ENCODE results near the gene FKTN.

FKTN gene

DNA sequence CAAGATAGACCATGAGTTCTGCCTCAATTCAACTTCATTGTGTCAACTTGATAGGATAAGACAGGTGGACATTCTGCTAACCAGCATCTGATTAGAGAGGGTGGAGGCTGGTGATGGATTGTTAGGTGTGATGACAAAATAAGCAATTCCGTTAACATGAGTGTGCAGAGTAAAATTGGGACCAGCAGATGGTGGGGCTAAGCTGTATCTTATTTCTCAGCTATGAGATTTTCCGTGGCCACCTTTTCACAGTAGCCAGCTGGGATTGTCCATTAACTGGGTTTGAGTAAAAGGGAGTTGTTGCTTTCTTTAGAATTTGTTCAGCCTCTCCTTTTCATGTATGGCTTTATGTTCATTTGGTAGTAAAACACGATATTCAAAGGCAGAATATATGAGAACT is 75.5 kb downstream of the FKTN start:
- no peak for DNase-seq

DNA sequence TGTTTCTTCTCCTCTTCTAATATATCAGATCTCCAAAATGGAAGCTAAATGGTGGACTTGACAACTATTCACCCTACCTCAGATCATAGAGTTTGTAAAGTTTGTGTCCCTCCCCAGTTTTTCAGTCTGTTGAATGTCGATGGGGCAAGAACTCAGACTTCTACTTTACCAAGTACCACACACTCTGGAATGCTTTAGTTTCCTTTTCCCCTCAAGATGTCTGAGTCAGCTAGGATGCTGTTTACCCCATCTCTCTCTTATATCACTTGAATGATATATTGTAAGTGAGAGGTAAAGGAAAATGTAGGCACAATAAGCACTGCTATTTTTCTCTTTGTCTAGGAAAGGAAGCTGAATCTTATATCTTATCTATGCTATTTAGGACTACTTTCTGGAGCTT is 78.4 kb downstream of the FKTN start:
- DNase-seq = no peak

- DNase-seq = no peak
Observed at GRCh38 chr9:105637787-105638395, 80.0 kb downstream of the FKTN start.

DNA sequence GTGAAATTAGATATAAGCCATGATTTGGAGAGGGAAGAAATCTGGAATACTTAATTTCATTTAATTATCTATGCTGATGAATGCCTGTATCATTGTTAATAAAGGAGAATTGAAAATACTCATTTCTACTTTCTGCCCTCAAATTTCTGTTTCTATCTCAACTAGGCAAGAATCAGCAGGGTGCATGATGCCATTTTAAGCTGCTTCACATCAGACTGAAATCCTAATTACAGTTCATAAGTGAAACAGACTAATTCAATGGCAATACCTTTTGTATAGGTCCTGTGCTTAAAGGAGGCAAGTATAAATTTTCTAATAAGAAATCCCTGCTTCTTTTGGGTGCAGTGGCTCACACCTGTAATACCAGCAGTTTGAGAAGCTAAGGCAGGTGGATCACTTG is 82.0 kb downstream of the FKTN start:
- no peak for DNase-seq

- DNase-seq = no peak
Observed at GRCh38 chr9:105643795-105644194, 85.9 kb downstream of the FKTN start.

DNA sequence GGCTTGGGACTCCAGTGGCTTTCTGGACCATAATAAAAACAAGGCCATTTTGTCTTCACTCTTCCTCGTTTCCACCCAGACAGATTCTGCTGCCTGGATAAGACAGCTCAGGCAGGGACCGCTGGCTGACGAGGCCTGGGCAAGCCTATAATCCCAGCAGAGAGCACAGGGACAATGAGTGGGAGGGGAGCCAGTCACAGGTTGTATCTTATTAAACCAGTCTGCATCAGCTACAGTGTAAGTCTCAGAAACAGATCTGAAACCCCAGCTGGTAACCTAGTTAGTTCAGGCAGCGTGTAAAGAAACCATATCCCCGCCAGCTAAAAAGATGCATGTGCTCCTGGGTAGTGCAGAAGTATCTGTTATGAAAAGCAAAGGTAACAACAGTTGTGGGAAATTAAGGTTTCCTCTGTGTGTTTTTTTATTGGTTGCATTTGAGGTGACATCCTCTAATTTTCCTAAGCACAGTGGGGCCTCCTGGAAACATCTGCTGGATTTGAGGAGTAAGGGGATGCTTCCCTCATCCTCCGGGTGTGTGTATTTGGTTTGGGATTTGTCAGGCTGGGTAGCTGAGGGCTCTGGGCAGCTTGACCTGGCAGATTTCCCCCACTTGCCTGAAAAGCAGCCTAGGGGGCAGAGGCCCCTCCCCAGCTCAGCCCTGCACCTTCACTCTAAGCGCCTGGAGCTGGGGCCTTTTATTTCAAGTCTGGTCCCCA is 89.1 kb downstream of the FKTN start:
- no peak for DNase-seq

- DNase-seq = no peak
Observed at GRCh38 chr9:105647595-105648349, 89.8 kb downstream of the FKTN start.

DNA sequence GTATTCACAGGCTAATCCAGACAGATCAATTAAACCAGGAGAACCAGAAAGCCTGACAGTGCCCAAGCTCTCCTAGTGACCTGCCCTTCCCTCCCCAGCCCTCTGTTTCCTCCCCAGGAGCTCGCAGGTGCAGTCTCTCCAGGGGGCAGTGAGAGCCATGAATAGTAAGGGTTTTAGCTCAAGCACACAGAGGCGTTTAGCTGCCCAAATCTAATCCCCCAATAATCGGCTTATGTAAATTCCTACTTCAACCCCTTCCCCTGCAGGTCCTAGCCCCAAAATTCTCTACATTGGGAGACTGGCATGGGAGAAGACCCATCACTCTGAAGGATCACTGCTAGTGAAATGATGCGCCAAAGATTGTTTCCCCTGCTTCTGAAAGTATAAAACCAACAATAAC is 93.9 kb downstream of the FKTN start:
- DNase-seq = no peak

DNA sequence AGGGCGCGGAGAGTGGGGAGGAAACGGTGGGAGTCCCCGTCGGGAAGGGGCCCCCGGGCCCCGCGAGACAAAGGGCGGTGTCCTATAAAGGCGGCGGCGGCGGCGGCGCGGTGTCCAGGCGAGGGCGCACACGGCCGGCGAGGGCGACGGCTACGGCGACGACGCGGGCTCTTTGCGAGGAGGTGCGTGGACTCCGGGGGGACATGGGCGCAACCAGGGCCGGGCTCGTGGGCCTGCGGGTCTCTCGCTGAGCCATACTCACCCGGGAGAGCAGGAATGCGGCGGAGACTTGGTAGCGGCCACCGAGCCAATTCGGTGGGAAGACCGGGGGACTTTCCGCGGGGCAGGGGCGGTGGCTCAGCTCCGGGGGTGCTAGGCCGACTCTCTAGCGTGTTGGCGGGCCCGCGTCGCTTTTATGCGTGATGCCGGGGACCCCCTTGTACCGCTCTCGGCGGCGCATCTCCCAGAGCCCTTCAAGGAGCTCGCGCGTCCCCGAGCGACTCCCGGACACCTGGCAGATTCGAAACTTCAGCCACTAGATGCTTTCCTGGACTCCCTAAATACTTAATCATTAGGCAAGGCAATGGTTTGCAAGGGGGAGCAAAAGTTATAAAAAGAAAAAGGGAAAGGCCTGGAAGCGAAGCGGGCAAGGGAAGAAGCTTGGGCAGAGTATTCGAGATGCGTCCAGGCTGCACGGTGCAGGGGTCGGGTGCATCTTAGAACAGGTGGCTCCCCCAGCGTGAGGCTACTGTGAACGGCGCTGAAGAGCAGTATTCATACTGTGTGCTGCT is 98.4 kb downstream of the FKTN start:
- DNase-seq = no peak

DNA sequence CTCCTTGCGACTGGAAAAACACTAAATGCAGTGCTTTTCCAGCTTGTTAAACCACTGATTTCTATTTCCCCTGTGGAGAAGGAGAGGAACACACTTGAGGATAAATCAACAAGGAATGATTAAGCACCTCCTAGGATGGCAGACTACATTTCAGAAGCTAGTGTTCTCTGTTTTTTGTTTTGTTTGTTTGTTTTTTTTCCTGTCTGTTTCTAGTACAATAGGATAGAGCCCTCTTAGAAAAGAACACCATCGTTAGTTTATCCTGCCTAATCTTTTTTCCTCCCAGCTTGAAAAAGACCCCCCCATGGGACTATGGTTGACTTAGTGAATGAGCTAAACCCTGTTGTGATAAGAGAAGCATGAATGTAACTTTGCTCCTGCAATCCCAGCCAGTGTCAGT is 100.4 kb downstream of the FKTN start:
- DNase-seq = no peak

DNA sequence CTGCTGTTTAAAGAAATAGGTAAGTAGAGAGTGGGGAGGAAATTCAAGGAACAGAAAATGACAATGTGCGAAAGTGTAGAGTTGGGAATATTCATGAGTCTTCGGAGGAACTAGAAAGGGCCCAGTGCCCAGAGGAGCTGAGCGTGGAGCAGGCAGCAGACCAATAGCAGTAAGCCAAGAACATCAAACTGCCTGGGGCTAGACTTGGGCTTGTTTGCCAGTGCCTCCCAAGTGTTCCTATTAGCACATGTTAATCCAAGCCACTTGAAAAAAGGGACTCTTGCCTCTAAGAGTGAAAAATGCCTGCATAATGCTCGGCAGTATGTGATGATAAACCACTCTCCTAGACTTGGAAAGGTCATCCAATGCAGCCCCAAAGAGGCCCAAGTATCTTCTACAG is 103.1 kb downstream of the FKTN start:
- no peak for DNase-seq

DNA sequence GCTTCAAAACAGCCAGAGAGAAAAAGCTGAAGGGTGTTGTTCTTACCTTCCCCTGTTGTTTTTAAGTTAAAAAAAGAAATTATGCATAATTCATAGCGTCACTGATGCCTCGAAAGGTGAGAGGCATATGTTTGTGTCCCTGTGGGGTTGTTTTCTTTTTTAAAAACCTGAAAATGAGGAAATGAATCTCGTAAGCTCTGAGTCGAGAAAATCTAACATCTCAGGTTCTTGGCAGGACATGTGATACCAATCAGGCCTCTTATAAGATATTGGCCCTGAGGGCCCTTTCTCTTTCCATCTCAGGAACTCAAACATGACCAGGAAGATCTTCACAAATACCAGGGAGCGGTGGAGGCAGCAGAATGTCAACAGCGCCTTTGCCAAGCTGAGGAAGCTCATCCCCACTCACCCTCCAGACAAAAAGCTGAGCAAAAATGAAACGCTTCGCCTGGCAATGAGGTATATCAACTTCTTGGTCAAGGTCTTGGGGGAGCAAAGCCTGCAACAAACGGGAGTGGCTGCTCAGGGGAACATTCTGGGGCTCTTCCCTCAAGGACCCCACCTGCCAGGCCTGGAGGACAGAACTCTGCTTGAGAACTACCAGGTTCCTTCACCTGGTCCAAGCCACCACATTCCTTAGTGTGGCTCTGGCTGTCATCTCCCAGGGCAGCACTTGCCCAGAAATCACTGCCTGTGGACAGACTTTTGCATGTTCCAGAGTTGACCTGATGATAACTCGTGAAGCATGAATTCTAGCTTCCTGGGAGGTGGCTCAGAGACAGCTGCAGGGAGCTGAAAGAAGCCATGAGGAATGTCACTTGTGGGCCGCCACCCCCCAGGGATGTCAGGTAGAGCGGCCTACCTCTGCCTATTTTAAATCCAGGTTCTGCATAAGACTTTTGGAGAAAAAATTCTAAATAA is 104.5 kb downstream of the FKTN start, which contains the start of gene TAL2:
TSS of gene TAL2 (plus strand) at position 274 of the 921 bp plus-strand sequence. CDS start at position 314, 40 bp downstream.
- DNase-seq = no peak

GRCh38 chr9:105663914-105664313 is 106.0 kb downstream of the FKTN start:
- no peak for DNase-seq

GRCh38 chr9:105667867-105668266 is 109.9 kb downstream of the FKTN start:
- no peak for DNase-seq

DNA sequence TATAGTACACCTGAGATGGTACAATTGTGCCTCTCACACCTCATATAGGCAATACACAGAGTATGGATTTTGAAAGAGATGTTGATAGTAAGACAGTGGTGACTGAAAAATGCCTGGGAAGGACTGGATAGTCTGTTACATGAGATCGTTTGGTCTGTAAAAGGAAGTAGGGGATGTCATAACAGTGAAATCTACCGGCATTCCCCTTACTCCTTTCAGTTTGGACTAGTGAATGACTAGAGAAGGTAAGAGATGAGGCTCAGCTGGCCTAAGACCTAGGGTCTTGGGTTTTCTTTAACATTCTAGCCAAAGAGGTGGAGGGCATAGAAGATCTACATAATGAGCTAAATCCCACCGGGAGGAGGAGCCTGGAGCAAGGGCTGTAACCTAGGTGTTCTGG is 112.4 kb downstream of the FKTN start:
- DNase-seq = no peak

DNA sequence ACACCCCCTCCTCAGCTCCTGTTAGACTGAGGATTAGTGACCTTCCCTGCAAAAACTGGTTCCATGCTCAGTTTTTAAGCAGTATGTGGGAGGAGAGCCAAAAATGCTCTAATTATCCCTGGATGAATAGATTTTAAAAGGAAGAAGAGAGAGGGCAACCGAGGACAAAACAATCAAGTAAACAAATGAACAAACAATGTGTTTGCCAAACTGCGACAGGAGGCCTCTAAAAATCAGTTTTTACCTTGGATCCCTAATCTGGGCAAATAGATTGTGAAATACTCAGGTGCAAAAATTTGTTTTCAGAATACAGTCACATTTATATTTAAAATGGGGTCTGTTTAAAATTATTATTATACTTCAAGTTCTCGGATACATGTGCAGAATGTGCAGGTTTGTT is 112.8 kb downstream of the FKTN start:
- no peak for DNase-seq

DNA sequence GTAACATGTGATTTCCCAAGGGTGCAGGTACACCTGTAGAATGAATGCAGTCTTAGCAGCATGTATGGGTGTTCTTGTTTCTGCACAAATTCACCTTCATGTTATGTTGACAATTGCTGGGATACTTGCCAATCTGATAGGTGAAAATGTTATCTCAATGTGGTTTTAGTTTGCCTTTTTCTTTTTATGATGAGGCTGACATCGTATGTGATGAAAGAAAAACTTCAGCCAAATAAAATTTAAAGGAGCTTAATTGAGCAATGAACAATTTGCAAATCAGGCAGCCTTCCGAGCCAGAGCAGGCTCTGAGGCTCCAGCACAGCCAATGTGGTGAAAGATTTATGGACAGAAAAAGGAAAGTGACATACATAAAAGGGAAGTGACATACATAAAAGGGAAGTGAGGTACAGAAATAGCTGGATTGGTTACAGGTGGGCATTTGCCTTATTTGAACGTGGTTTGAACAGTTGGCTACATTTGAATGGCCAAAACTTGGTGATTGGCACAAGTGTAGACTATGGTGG is 114.8 kb downstream of the FKTN start:
- no peak for DNase-seq

- no peak for DNase-seq
Observed at GRCh38 chr9:105673850-105674387, 116.0 kb downstream of the FKTN start.

DNA sequence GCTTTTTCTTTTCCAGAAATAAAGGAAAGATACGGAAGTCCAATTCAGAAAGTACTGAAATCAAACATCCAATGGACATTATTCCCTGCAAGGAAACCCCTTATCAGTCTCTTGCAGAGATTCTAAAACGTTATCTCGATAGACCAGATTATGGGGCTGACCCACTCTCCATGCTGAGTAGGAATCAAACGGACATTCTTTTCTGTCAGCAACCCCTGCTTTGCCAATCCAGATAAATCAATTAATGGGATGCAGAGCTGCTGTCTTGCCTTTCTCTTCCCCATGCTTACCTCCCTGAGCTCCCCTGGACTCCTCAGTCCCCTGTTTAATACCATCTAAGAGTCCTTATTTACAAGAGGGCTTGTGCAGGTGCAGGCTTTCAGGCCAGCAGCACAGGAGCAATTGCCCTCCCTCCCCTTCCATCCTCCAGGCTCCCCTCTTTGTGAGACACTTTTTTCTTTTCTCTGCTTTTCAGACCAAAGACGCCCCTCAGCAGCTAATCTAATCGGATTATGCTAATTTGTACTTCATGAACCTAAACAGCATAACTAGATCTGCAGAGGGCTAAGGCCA is 118.5 kb downstream of the FKTN start:
- DNase-seq = no peak

DNA sequence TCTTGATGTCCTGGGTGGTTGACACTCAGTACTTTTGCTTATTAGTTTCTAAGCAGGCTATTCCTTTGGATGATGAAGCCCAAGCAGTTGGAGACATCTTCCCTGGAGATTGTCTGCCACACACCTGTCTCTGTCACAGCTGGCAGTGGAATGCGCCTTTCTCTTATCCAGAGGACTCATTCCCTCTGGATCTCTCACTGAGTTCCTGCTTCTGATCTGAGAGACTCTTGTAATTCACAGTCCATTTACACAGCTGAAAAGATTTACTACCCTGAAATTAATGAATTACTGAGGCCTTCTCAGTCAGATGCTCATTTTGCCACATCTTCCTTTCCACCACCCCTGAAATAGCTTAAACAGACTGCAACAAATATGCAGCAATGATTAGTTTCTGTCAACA is 120.2 kb downstream of the FKTN start:
- no peak for DNase-seq

GRCh38 chr9:105678781-105679180 is 120.8 kb downstream of the FKTN start:
- no peak for DNase-seq
